DOHH2 (cell line): ENCODE measurements around the gene CHD3.

Experiments used
- H3F3A ChIP-seq: fragments of 200-600 bp; sonication (generic), shearing (Covaris generic); 2 replicates; pipeline ENCODE4 v1.6.0; 2016; ENCODE audit warnings: antibody characterized with exemption, mild to moderate bottlenecking; ENCODE audit not compliant: control insufficient read depth, insufficient read depth
- H3K27ac ChIP-seq: fragments of 200-600 bp; sonication (generic); 2 replicates; pipeline ENCODE4 v1.5.1; 2014; ENCODE audit warnings: low read depth, mild to moderate bottlenecking, low read length, moderate library complexity
- H3K27me3 ChIP-seq: fragments of 200-600 bp; sonication (generic); 2 replicates; pipeline ENCODE4 v1.6.1; 2014; ENCODE audit warnings: mild to moderate bottlenecking, low read length, mixed read lengths; ENCODE audit not compliant: control insufficient read depth
- H3K36me3 ChIP-seq: fragments of 200-600 bp; sonication (generic); 2 replicates; pipeline ENCODE4 v1.6.1; 2014; ENCODE audit warnings: mild to moderate bottlenecking, low read length, moderate library complexity, mixed read lengths; ENCODE audit not compliant: control insufficient read depth
- H3K4me1 ChIP-seq: fragments of 200-600 bp; sonication (generic); 2 replicates; pipeline ENCODE4 v1.6.1; 2014; ENCODE audit warnings: mild to moderate bottlenecking, low read length, mixed read lengths; ENCODE audit not compliant: control insufficient read depth
- H3K4me2 ChIP-seq: fragments of 200-600 bp; sonication (generic); 2 replicates; pipeline ENCODE4 v1.6.0; 2014; ENCODE audit warnings: mild to moderate bottlenecking, low read length, moderate library complexity
- H3K4me3 ChIP-seq: fragments of 200-600 bp; sonication (generic); 2 replicates; pipeline ENCODE4 v1.5.1; 2014; ENCODE audit warnings: mild to moderate bottlenecking, low read length, mixed read lengths
- H3K79me2 ChIP-seq: fragments of 200-600 bp; sonication (generic); 2 replicates; pipeline ENCODE4 v1.6.1; 2014; ENCODE audit warnings: mild to moderate bottlenecking, low read length, mixed read lengths; ENCODE audit not compliant: control insufficient read depth
- H3K9me2 ChIP-seq: fragments of 200-600 bp; sonication (generic); replicated peaks from 2 replicates; pipeline ENCODE4 v1.6.1; 2014; ENCODE audit warnings: mild to moderate bottlenecking, low read length, mixed read lengths; ENCODE audit not compliant: control insufficient read depth
- H3K9me3 ChIP-seq: fragments of 200-600 bp; sonication (generic); 2 replicates; pipeline ENCODE4 v1.6.1; 2014; ENCODE audit warnings: antibody characterized with exemption, low read length, mixed read lengths; ENCODE audit not compliant: control insufficient read depth, insufficient read depth
- H4K20me1 ChIP-seq: fragments of 200-600 bp; sonication (generic); 2 replicates; pipeline ENCODE4 v1.6.0; 2014; ENCODE audit warnings: low read depth, mild to moderate bottlenecking, antibody characterized with exemption, low read length, moderate library complexity; ENCODE audit not compliant: control insufficient read depth, insufficient read depth
- CTCF ChIP-seq: fragments of 200-600 bp; sonication (generic); IDR thresholded peaks from one replicate; pipeline ENCODE4 v1.5.1; 2014; ENCODE audit warnings: antibody characterized with exemption, mild to moderate bottlenecking, low read depth, low read length; ENCODE audit not compliant: poor library complexity, severe bottlenecking
- EZH2phosphoT487 ChIP-seq: fragments of 200-600 bp; sonication (generic); IDR thresholded peaks from 2 replicates; pipeline ENCODE4 v1.6.1; 2017; ENCODE audit warnings: borderline replicate concordance, mild to moderate bottlenecking, antibody characterized with exemption, low read length, moderate library complexity, mixed read lengths

Gene CHD3

GRCh38 chr17:7850701-7851437 lies 37.7 kb upstream of the CHD3 start:
- peak overlapping the region; percentile 76 for H3K4me2 ChIP-seq
- peaks cover 7% of the 10 kb centered on the region; the same call in 1 of the 2 replicates for H4K20me1 ChIP-seq
- no peak for TF ChIP-seq EZH2phosphoT487
- TF ChIP-seq CTCF: no peak
- H3K79me2 ChIP-seq: peaks cover 40% of the 10 kb centered on the region
- H3K9me3 ChIP-seq: no peaks in the 10 kb centered on the region
- peak overlapping the region; percentile 68 for H3K4me3 ChIP-seq
- H3K27ac ChIP-seq: peak overlapping the region; percentile 27
- H3F3A ChIP-seq: peaks cover 31% of the 10 kb centered on the region
- no peaks in the 10 kb centered on the region for H3K27me3 ChIP-seq
- peaks cover 82% of the 10 kb centered on the region for H3K36me3 ChIP-seq
- peaks cover 31% of the 10 kb centered on the region for H3K4me1 ChIP-seq
- no peaks in the 10 kb centered on the region for H3K9me2 ChIP-seq

- Histone ChIP-seq H3K4me1 (peaks cover 37% of the 10 kb centered on the region), H3F3A (peaks cover 34% of the 10 kb centered on the region), H3K4me3 (peak overlapping the region; percentile 68), H3K79me2 (peaks cover 41% of the 10 kb centered on the region), H3K27me3 (no peaks in the 10 kb centered on the region), H3K36me3 (peaks cover 82% of the 10 kb centered on the region), H3K9me3 (no peaks in the 10 kb centered on the region), H3K9me2 (no peaks in the 10 kb centered on the region), H3K4me2 (peak overlapping the region; percentile 76), H3K27ac (peak overlapping the region; percentile 27), H4K20me1 (peaks cover 7% of the 10 kb centered on the region; the same call in 1 of the 2 replicates)
- TF ChIP-seq EZH2phosphoT487: no peak
- peak; percentile 91 for TF ChIP-seq CTCF
Measured at GRCh38 chr17:7851438-7852261, 36.9 kb upstream of the CHD3 start.

- Histone ChIP-seq H3K4me3 (peak overlapping the region; percentile 29; the same call in 1 of the 2 replicates), H3K4me2 (peak overlapping the region; percentile 76), H3F3A (peaks cover 37% of the 10 kb centered on the region), H3K4me1 (peaks cover 37% of the 10 kb centered on the region), H3K9me2 (no peaks in the 10 kb centered on the region), H3K27me3 (no peaks in the 10 kb centered on the region), H3K27ac (no peak overlapping the region), H4K20me1 (peaks cover 9% of the 10 kb centered on the region; the same call in 1 of the 2 replicates), H3K79me2 (peaks cover 38% of the 10 kb centered on the region), H3K9me3 (no peaks in the 10 kb centered on the region), H3K36me3 (peaks cover 79% of the 10 kb centered on the region)
- no peak for TF ChIP-seq CTCF
- TF ChIP-seq EZH2phosphoT487: no peak
Measured at GRCh38 chr17:7852262-7852670, 36.3 kb upstream of the CHD3 start.
